GM19025 (cell line): ENCODE data around the gene PCK2.
"Not testable (repeated sequence)": the region's sequence is repeated elsewhere in the genome, so short reads cannot be mapped to it uniquely, and the experiment has no call there.

Experiments used
- ATAC-seq: cut with Tn5 transposase; IDR thresholded peaks from one replicate; pipeline ENCODE4 v1.9.1; 2021; ENCODE audit warnings: mild to moderate bottlenecking, low read depth, moderate library complexity; ENCODE audit not compliant: unreplicated experiment

Gene PCK2

GRCh38 chr14:24093207-24093900 is 757 bp upstream of the PCK2 start:
- ATAC-seq, result no peak

- no peak for ATAC-seq
Observed at GRCh38 chr14:24094841-24095270, 745 bp downstream of the PCK2 start.

DNA sequence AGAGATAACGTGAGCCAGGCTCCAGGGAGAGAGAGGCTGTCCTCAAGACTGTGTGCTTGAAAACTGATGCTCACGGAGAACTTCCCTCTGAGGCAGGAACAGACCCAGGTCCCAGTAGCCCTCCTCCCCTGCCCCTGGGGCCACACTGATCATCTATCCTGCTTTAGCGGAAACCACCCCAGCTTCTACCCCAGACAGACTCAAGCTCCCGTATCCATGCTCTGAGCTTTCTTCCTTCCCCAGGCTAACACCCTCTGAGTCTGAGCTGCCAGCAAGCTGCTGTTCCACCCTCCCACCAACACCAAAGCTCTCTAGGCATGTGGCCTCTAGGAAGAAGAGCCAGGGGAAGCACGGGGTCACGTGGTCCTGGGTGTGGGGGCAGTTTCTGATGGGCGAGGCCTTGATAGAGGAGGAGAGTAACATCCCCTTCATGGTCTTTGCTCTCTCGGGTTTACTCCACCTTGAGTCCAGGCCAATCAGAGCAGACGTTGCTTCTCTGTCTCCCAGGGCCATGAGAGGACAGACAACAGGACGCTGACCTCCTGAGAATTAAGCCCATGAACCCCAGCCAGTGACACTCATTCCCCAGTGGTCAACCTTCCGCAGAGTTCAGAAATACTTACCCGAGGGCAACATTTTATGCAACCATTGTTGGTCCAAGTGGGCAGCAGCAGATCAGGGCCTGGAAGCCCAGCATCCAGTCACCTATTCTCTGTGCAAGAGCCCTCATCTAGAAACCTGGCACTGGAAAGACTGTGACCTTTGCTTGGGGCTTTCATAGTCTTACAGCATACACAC is 1.4 kb downstream of the PCK2 start:
- peak; percentile 57 for ATAC-seq

DNA sequence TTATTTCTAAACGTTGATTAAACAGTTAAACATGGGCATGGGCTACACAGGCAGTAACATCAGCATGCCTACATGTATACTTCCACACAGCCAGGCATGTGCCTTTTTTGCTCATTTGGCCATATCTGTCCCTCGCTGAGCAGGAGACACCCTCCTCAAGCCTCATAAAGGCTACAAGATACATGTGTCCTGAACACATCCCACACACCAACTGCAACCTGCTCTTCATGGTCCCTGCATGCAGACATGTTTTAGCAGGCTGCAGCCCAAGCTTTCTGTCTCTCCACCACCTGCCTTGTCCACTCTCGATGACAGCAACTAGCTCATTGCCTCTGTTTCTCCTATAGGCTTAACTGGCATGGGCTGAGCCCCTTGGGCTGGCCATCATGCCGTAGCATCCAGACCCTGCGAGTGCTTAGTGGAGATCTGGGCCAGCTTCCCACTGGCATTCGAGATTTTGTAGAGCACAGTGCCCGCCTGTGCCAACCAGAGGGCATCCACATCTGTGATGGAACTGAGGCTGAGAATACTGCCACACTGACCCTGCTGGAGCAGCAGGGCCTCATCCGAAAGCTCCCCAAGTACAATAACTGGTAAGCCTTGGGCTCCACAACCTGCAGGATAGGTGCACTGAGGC is 2.6 kb downstream of the PCK2 start:
- no peak for ATAC-seq

DNA sequence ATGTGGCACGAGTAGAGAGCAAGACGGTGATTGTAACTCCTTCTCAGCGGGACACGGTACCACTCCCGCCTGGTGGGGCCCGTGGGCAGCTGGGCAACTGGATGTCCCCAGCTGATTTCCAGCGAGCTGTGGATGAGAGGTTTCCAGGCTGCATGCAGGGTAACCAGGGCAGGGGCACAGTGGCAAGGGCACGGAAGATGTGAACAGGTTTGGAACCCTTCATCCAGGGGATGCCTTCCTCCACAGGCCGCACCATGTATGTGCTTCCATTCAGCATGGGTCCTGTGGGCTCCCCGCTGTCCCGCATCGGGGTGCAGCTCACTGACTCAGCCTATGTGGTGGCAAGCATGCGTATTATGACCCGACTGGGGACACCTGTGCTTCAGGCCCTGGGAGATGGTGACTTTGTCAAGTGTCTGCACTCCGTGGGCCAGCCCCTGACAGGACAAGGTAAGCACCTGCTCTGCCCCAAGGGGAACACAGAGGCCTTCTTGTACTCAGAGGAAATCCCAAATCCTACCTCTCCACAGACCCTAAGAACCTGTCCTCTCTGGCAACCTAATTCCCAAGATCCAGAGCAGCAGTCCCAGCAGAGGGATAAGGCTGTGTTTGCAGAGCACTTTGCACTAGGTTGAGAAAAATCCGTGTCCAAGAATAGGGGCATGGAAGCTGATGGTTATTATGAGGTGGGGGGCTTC is 4.3 kb downstream of the PCK2 start:
- ATAC-seq, result no peak

DNA sequence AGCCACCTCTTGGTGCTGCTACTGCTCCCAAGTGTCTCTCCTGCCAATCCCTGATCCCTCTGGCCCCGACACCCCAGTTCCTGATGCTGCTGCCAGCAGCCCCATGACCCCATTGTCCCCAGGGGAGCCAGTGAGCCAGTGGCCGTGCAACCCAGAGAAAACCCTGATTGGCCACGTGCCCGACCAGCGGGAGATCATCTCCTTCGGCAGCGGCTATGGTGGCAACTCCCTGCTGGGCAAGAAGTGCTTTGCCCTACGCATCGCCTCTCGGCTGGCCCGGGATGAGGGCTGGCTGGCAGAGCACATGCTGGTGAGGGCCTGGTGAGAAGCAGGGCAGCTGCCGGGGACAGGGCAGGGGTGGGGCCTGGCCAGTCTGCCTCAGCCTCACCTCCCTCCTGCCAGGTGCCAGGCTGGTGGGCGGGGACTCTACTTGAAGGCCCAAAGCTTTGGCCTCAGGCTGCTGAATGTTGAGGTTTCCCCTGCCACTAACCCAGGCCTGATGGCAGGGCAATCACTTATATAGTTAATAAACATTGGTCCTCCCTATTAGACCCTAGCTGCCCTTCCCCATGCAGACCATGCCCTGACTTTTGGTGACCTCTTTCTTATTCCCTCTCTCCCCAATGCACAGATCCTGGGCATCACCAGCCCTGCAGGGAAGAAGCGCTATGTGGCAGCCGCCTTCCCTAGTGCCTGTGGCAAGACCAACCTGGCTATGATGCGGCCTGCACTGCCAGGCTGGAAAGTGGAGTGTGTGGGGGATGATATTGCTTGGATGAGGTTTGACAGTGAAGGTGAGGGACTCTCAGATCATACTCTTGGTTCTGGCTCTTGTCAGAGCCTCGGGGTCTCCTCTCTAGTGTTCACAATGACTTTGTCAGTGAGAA is 5.1 kb downstream of the PCK2 start:
- no peak for ATAC-seq

- ATAC-seq, result no peak
Observed at GRCh38 chr14:24100197-24100981, 6.3 kb downstream of the PCK2 start.

DNA sequence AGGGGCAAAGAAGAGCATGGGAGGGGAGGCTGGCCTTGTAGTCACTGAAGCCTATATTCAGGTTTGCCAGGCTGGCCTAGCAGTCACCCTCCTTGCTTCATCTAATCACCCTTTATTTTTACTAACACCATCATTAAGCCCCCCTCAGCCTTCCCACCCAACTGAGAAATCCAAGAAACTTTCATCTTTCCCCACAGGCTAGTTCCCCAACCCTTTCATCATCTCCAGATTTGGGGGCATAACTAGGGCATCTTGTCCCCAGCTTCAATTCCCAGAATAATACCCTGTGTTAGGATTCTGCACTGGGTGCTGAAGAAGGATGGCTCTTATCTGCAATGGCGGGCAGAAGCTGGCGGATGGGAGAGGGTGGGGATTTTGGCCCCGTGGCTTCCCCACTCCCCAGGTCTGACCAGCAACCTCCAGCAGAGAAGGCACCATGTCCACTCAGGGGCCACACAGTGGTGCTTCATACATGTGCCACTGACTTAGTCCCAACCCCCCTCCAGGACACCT is 6.9 kb downstream of the PCK2 start:
- ATAC-seq, result no peak

DNA sequence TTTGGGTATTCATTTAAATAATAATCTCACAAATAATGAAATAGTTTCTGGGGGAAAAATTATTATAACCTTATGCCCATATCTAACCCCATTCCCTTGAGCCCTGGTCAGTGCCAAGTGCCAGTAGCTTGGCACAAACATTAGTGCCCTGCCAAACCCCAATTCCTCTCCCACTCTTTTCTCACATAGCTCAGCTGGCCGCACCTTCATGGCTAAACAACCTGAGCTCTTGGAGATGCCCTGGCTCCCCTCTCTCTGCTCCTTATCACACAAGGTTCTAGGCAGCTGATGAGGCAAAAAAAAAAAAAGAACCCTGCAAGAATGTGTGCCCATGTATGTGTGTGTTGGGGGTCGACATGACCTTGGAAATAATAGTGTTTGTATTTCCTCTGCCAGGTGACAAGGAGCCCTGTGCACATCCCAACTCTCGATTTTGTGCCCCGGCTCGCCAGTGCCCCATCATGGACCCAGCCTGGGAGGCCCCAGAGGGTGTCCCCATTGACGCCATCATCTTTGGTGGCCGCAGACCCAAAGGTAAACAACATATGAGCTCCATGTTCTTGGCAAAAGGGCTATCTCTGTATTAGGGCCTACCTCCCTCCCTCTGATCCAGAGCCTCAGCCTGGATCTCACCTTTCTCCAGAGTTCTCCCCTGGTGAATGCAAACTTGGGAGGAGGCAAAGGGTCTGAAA is 8.4 kb downstream of the PCK2 start:
- no peak for ATAC-seq

- ATAC-seq, result no peak
Observed at GRCh38 chr14:24103451-24103850, 9.3 kb downstream of the PCK2 start.

DNA sequence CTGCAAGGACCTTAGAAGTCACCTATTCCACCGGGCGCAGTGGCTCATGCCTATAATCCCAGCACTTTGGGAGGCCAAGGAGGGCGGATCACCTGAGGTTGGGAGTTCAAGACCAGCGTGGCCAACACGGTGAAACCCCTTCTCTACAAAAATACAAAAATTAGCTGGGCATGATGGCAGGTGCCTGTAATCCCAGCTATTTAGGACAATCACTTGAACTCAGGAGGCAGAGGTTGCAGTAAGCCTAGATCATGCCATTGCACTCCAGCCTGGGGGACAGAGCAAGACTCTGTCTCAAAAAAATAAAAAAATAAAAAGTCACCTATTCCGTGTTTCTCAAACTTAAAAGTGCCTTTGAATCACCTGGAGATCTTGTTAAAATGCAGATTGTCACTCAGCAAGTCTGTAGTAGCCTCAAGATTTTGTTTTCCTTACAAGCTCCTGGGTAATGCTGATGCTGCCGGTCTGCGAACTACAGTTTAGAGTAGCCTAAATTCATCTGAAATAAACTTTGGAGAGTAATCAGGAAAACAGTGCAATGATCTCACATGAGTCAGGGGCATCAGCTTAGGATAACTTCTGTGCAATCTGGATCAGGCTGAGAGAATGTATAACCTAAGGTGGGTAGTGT is 11.6 kb downstream of the PCK2 start:
- not testable (repeated sequence) for ATAC-seq

DNA sequence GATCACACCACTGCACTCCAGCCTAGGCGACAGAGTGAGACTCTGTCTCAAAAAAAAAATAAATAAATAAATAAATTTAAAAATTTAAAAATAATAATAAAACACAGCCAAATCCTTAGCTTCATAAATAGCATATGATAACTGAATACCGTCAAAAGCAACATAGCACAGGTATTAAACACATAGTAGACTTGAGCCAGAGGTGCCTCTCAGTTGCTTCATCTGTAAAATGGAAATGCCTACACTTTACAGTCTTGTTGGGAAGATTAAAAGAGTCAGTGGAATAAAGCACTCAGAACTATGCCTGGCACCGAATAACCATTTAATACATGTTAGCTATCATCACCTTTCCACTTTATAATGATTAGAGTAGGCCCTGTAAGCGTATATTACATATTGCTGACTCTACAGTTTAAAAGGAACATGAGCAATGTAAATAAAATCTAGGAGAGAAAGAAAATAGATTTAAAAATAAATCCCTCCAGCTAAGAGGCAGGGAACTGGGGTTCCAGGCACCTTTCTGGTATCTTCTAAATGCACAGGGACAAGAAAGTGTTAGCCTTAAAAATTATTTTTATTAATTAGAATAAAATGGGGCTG is 12.7 kb downstream of the PCK2 start:
- no peak for ATAC-seq

DNA sequence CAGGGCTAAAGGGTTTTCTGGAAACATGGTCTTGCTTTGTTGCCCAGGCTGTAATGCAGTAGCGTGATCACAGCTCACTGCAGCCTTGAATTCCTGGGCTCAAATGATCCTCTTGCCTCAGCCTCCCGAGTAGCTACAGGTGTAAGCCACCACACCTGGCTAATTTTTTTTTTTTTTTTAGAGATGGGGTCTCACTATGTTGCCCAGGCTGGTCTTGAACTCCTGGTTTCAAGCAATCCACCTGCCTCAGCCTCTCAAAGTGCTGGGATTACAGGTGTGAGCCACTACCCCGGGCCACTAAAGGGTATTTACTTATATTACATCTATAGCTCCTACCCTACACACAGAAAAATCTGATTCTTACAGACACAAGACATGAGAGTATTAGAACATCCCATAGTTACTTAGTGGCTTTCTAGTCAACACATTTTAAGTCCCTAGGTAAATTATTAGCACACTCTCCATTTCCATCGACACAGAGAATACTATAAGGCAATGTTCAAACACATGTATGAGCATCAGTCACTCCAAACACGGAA is 14.3 kb downstream of the PCK2 start:
- ATAC-seq, result peak; percentile 26

DNA sequence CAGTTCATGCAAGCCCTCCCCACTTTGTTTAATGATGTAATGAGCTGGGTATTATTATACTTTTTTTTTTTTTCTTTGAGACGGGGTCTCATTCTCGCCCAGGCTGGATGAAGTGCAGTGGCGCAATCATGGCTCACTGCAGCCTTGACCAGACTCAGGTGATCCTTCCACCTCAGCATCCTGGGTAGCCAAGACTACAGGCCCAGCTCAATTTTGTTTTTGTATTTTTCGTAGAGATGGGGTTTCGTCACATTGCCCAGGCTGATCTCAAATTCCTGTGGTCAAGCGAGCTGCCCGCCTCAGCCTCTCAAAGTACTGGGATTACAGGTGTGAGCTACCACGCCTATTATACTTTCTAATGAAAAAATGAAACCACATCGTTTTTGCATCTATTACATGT is 15.9 kb downstream of the PCK2 start:
- no peak for ATAC-seq

DNA sequence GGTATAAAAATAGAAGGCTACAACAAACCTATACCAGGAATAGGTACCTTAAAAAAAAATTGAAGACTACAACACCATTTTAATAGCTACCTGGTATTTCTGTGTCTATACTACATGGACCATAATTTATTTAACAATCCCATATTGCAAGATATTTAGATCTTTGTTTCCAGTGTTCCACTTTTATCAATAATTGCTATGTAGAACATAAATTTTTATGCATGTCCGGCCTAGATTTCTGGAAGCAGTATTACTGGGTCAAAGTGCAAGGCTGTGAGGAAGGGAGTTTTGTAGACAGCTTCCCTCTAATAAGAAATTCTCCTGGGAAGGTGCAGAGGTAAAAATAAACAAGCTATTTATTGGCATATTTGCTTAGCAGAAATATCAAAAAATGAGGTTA is 16.4 kb downstream of the PCK2 start:
- no peak for ATAC-seq

GRCh38 chr14:24113379-24113800 is 19.3 kb downstream of the PCK2 start:
- ATAC-seq, result no peak

DNA sequence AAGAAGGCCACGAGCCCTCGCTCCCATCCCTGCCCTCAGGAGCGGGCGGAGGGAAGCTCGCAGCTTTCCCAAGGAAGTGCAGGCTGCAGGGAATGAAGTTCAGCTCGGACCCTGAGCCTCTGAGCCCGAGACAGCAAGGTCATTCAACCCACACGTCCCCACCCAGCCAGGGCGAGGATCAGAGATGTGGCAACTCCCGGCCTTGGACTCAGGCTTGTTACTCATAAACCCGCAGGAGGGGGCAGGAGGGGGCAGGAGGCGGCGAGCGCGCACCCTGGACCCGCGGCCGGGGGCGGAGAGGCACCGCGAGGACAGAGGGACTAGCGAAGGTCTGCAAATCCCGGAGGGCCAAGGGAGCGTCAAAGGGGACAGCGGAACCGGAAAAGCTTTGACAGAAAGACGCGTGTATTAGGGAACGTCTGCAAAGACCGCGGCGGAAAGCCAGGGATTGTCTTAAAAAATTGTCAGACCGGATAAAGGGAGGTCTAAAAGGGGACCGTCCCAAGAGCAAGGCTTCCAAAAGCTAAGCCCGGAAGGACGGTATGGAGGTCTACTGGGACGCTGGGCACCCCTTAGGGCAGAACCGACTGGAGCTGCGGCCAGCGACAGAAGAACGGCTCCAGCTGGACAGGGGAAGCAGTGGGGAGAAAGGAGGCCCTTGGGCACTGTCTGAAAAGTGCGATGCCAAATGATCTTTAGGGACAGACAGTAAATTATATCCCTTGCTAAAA is 19.9 kb downstream of the PCK2 start:
- ATAC-seq, result peak; percentile 24
